Activated CD4-positive, CD25-positive, alpha-beta regulatory T cell treated with anti-CD3 and anti-CD28 coated beads, Interleukin-2, amount 50 U/mL, for 24 hours (primary cell): ENCODE data around the gene CFL1.

Experiments used
- ATAC-seq, 2 donors: fragments of 150-1000 bp; cut with Tn5 transposase; one replicate each; pipeline ENCODE4 v1.10.0; 2021; ENCODE audit warnings: mild to moderate bottlenecking in 1 of 2, moderate library complexity in 1 of 2

The CFL1 gene

GRCh38 chr11:65829459-65829858, 28.5 kb downstream of the CFL1 start:
- ATAC-seq = no peak

- ATAC-seq = no peak
Measured at GRCh38 chr11:65826984-65827735, 30.8 kb downstream of the CFL1 start.

GRCh38 chr11:65822776-65823528, 35.0 kb downstream of the CFL1 start:
- ATAC-seq = no peak

GRCh38 chr11:65821107-65821506, 36.9 kb downstream of the CFL1 start:
- ATAC-seq = no peak

- peak; percentile 83 to 85 for ATAC-seq
Measured at GRCh38 chr11:65817835-65818680, 39.9 kb downstream of the CFL1 start.

GRCh38 chr11:65817312-65817834, 40.6 kb downstream of the CFL1 start:
- no peak for ATAC-seq

GRCh38 chr11:65816696-65817095, 41.3 kb downstream of the CFL1 start:
- ATAC-seq = no peak

- no peak for ATAC-seq
Measured at GRCh38 chr11:65814986-65815565, 42.9 kb downstream of the CFL1 start.

- no peak for ATAC-seq
Measured at GRCh38 chr11:65814131-65814985, 43.6 kb downstream of the CFL1 start.

- no peak for ATAC-seq
Measured at GRCh38 chr11:65811764-65812475, 46.1 kb downstream of the CFL1 start.

GRCh38 chr11:65810046-65810868, 47.7 kb downstream of the CFL1 start:
- ATAC-seq = no peak

- ATAC-seq = no peak
Measured at GRCh38 chr11:65809496-65809895, 48.5 kb downstream of the CFL1 start.

GRCh38 chr11:65808744-65809341, 49.1 kb downstream of the CFL1 start:
- no peak for ATAC-seq

GRCh38 chr11:65806979-65807378, 51.0 kb downstream of the CFL1 start:
- ATAC-seq = no peak
